ENCODE data around the gene PXMP2.
"Not testable (repeated sequence)": the region's sequence is repeated elsewhere in the genome, so short reads cannot be mapped to it uniquely, and the experiment has no call there.

PXMP2 gene

DNA sequence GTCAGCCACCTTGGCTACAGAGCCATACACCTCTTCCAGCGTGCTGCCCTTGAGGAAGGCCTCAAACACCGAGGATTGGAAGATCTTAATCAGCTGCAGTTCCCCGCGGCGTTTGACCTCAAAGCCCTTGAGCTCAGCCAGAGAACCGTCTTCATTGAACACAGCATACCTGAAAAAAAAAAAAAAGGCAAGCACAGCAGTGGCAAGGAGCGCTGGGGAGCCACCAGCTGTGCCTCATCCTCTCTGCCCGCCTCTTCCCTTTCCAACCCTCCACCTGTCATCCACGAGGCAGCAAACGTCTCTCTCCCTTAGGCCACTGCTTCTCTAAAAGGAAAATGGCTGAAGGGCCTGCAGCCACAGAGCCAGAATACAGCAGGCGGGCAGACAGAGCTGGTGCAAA is 26.4 kb upstream of the PXMP2 start:
- DNase-seq: no peak

DNA sequence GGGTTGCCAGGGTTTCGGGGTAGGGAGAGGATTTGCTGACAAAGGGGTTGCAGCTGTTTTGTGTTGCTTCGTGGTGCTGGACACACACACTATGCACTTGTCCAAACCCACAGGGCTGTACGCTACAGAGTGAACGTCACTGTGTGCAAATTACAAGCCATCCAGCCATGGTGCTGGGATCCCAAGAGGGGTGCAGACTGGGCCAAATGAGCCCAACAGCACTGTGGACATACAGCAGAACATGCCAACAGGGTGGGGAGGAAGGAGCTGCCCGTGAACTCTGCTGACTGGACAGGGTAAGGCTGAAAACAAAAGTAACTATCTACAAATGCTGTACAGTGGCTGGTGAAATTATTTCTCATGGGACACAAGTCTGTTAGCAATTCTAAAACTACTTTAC is 25.4 kb upstream of the PXMP2 start:
- no peak for DNase-seq

DNA sequence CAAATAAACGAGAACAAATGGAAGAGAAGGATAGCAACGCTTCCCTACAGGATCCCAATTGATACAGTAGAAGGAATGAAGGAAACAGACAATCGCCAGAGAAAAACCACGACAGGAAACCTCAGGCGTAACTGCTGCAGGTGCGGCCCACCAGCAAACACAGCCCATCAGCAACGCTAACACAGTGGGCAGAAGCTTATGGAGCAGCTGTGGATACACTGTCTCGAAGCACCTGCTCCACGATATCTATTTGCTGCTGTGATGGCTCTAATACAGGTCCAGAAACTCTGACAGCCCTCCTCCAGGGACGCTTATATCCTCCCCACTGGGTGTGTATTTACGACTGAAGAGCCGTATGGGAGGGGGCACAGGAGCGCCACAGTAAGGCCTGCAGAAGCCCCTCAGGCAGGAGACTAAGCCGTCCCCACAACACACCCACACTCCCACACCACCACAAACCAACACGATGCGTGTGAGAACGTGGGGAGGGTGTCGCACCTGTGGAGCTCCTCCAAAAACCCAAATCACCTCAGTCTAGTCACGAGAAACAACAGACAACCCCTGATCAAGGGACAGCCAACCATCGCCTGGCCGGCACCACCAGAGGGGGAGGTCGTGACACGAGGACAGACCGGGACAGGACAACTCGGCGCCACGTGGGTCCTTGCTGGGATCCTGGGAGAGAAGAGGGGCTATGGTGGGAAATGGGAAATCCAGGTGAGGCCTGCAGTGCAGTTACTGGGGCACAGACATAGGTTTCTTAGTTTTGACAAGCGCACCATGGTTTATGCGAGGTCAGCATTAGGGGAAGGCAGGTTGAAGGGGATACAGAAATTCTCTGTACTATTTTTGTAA is 24.3 kb upstream of the PXMP2 start:
- DNase-seq: no peak

DNA sequence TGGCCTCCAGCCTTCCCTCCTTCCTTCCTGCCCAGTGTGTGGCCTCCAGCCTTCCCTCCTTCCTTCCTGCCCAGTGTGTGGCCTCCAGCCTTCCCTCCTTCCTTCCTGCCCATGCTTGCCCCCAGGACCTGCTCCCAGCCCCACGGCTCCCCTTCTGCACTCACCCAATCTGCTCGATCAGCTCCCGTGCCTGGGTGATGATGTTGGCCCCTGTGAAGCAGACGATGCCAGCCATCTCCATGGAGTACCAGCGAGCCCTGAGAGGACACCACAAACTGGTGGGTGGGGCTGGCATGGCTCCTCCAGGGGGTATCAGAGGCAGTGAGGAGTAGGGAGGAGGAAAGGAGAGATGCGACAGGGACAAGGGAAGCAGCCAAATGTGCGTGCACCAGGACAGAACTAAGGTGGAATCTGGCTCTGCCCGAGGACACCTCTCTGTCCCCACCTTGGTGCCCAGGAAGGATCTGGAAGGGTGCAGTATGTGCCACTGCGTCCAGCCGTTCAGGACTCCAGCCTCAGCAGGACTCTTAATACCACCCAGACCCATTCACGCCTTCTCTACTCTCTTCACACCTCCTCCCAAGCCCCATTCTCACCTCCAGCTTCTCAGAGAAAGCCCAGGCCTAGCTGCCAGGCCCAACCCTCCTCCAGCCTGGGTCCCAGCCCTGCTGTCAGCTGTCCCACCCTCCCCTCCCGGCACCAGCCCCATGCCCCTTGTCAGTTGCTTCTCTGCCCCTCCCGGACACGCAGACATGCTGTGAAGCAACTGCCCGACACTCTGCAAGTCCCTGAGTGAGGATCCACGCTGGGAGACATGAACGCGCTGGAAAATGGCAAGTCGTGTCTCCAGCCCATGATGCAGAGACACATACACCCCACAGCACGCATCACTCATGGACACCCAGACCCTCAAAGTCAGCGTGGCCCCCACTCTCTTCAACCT is 22.9 kb upstream of the PXMP2 start:
- DNase-seq: no peak

- DNase-seq: no peak
Measured at GRCh38 chr12:132665149-132665491, 22.3 kb upstream of the PXMP2 start.

DNA sequence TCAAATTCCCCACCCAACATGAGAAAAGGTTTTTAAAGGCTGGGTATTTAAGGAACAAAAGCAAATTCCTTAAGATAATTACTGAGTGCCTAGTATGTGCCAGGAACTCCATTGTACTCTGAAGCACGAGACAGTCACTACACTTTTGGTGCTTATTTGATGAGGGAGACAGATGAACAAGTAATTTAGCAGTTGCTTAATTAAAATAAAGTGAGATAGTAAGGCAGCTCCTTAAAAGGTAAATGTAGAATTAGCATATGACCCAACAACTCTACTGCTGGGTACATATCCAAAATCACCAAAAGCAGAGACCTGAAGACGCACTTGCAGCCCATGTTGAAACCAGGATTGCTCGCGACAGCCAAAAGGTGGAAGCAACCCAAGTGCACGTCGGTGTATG is 21.6 kb upstream of the PXMP2 start:
- DNase-seq: no peak

DNA sequence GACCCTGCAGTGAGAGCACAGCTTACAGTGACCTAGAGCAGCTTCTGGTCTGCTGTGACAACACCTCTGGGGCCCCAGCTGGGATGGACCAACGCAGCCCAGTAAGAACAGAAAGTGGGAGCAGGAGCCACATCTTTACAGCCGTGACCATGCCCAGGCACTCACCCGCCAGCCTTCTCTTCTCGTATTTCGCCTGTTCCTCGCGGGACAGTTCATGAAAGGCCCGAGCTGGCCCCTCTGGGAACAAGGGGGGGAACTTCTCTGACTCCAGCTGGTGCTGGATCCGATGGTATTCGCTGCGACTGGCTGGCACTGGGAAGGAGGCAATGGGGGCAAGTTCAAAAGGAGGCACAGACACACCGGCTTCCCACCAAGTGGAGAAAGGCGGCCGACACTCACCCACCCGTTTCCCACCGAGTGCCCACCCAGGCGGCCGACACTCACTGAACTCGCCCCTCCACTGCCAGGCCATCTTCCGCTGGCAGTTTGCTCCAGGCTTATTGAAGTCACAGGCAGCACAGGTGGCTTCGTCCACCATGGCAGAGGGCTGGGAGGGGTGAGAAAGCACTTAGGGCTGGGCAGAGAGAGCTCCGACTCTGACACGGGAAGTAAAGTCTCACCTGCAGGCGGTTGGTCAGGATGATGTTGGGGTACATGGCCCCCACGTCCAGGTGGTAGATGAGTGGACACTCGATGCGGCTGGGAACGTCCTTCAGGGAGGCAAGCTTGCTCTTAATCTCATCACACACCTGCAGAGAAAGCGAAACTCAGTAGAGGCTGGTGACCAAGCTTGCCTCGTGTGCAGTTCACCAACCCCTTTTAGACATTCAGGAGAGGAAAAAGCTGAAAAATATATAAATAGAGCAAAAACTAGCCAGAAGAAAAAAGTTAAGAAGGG is 18.9 kb upstream of the PXMP2 start:
- DNase-seq: no peak

GRCh38 chr12:132669166-132669879 is 18.1 kb upstream of the PXMP2 start:
- DNase-seq: no peak

GRCh38 chr12:132672116-132672515 is 15.3 kb upstream of the PXMP2 start:
- no peak for DNase-seq

GRCh38 chr12:132672678-132673077 is 14.7 kb upstream of the PXMP2 start:
- DNase-seq: no peak

- DNase-seq: no peak
Measured at GRCh38 chr12:132673288-132674179, 13.9 kb upstream of the PXMP2 start.

DNA sequence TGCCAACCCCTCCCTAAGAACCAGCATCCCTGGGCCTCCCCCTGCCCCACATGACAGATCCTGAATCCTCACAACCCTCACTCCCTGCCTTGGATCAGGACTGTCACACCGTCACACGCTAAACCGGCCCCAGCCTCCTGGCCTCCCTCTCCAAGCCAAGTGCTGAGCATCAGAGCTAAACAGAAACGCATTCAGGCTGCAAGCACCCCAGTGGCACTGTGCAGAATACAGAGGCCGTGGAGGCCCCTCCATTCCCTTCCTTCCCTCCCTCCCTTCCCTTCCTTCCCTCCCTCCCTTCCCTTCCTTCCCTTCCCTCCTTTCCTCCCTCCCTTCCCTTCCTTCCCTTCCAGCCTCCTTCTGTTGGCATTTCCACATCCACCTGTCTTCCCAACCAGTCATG is 12.8 kb upstream of the PXMP2 start:
- no peak for DNase-seq

- DNase-seq: no peak
Measured at GRCh38 chr12:132675757-132676432, 11.5 kb upstream of the PXMP2 start.

GRCh38 chr12:132677492-132677891 is 9.9 kb upstream of the PXMP2 start:
- no peak for DNase-seq

DNA sequence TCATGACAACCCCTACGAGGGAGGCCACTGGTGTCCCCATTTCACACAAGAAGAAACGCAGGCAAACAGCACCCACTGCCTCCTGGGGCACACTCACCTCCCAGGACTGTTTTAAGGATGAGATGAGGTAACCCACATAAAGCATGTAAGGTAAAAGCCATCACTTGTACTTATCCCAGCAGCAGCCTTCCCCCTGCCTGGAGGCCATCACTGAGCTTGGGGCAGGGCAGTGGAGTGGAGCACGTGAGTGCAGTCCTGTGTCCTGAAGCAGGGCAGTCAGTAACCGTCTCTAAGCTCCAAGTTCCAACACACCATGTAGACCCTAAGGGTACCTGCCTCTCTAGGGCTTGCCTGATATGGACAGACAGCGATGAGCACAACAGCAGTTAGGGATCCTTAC is 2.0 kb upstream of the PXMP2 start:
- no peak for DNase-seq

DNA sequence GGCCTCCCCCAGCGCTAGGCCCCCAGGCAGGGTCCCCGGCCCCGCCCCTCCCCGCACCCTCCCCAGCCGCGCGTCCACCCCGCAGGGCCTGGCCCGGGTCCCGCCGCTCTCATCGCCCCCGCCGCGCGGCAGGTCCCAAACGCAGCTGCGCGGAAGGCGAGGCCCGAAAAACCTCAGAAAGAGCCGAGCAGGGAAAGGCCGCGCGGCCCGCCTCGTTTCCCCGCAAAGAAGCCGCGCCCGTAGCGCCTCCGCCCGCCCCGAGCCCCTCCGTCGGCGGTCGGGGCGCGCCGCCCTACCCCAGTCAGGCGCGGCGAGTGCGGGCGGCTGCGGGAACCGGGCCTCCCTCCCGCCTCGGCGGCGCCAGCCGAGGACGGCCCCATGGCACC is 569 bp upstream of the PXMP2 start:
- DNase-seq: peak; percentile 2 to 30

DNA sequence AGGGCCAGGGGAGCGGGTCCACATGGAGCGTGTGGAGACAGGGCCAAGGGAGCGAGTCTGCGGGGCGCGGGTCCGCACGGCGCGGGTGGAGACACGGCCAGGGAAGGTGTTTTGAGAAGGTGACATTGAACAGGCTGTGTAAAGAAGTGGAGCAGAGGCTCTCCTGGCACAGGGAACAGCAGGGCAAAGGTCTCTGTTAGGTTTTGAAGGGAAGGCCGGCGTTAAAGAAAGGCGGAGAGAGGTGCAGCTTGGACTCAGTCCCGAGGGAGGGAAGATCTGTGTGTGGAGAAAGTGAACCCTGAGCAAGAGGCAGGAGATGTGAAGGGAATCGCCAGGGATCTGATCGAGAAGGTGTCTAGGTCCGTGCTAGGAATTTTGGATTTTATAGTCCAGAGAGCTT is 1.8 kb downstream of the PXMP2 start:
- no peak for DNase-seq

DNA sequence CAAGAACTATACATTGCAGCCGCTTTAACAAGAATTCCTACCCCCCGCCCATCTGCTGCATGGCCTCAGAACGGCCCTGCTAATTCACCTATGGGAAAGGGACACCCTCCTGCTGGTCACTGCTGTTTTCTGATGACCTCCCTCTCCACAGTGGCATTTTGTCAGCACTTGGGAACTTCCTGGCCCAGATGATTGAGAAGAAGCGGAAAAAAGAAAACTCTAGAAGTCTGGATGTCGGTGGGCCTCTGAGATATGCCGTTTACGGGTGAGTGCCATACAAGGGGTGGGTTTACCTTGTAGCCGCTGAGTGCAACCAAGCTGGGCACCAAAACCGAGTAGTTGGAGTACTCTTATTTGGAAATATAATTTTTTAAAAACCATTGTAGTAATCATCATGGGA is 2.7 kb downstream of the PXMP2 start:
- DNase-seq: no peak

GRCh38 chr12:132692030-132692429 is 4.6 kb downstream of the PXMP2 start:
- DNase-seq: not testable (repeated sequence)

DNA sequence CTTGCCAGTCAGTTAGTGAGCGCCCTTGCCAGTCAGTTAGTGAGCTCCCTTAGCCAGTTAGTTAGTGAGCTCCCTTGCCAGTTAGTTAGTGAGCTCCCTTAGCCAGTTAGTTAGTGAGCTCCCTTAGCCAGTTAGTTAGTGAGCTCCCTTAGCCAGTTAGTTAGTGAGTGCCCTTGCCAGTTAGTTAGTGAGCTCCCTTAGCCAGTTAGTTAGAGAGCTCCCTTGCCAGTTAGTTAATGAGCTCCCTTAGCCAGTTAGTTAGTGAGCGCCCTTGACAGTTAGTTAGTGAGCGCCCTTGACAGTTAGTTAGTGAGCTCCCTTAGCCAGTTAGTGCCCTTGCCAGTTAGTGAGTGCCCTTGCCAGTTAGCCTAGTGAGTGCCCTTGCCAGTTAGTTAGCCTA is 7.5 kb downstream of the PXMP2 start:
- not testable (repeated sequence) for DNase-seq

DNA sequence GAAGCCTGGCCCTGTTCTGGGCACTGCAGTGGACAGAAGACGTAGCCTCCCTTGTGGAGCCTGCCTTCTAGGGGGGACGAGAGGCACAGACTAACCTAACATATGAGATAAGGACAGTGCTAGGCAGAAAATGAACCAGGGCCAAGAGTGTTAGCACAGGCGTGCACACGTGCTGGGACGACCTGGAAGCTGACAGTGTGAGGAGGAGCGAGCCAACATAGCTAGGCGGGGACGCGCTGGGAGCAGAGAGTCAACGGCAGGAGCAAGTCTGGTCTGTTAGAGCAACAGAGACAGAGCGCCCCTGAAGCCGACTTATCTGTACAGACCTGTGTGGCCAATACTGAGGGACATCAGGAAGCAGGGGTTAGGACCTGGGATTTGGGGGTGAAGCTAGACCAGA is 8.0 kb downstream of the PXMP2 start:
- DNase-seq: no peak

Data from stimulated activated CD4-positive, alpha-beta T cell treated with anti-CD3 and anti-CD28 coated beads, Interleukin-4, amount 100 ng/mL, for 4 hours (primary cell).